ENCODE results near the gene ASB3. TPM values are rescaled to one million over a fixed set of nuclear protein-coding genes. Genes with fewer than 3 reads are reported as not detected.
A peak's percentile ranks its signal among the peaks of the same experiment; 100 is the strongest.
"Not testable (repeated sequence)": the region's sequence is repeated elsewhere in the genome, so short reads cannot be mapped to it uniquely, and the experiment has no call there.

The ASB3 gene
- total RNA-seq, 1 donor from 2014 or later = 19.7 TPM

DNA sequence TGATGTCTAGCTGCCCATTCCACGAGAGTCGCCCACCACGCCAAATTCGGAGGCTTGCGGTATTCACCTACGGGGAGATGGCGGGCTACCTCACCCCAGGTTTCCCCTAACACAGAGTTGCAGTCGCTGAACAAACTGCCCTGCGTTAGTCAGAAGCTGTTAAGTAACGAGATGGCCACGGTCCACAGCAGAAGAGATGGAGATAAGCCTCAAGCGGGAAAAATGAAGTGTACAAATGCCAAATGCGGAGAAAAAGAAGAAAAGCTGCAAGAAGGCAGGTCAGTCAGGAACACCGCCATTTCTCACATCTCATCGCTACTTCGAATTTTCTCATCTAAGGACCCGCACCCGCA is 425 bp downstream of the ASB3 start:
- no peak for DNase-seq (ENCODE audit: low spot score)

DNA sequence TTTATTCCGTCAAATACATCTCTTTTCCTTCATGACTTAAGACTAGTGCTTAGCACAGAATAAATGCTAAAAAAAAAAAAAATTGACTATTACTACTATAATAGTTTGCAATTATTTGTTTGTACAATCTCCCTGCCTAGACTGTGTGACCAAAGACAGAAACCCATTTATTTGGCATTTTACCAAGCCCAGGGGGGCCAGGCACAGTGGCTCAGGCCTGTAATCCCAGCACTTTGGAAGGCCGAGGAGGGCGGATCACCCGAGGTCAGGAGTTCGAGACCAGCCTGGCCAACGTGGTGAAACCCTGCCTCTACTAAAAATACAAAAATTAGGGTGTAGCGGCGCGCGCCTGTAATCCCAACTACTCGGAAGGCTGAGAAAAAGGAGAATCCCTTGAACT is 1.4 kb downstream of the ASB3 start:
- DNase-seq (ENCODE audit: low spot score) = no peak

DNA sequence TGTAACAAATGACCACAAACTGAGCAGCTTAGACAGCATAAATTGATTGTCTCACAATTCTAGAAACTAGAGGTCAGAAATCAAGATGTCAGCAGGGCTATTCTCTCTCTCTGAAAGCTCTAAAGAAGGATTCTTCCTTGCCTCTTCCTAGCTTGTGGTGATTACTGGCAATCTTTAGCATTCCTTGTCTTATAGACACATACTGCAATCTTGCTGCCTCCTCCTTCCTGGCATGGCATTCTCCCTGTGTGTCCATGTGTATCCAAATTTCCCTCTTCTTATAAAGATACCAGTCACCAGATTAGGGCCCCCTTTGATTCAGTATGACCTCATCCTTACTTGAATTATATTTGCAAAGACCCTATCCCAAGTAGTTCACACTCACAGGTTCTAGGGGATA is 2.3 kb downstream of the ASB3 start:
- DNase-seq (ENCODE audit: low spot score) = no peak

DNA sequence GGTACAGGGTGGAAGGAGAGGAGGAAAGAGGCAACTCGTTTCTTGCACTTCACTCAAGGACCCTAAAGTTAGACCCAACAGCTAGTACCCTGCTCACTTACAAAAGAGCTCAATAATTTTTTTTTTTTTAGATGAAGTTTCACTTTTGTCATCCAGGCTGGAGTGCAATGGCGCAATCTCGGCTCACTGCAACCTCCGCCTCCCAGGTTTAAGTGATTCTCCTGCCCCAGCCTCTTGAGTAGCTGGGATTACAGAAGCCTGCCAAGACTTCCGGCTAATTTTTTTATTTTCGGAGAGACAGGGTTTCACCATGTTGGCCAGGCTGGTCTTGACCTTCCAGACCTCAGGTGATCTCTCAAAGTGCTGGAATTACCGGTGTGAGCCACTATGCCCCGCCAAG is 4.1 kb downstream of the ASB3 start:
- no peak for DNase-seq (ENCODE audit: low spot score)

DNA sequence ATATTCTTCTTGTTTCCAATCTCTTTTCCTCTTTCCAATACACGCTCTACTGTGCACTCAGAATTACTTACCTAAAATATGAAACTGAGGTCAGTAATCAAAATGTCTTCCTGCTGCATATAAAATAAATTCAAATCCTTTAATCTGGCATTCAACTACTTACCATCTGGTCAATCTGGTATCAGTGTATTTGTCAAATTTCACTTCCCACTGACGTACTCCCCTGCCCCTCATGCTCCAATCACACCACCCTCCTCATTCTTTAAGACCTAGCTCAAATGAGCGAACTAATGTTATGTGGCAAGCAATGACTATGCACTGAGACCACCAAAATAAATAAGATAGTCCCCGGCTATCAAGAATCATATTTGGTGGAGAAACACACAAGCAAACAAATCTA is 6.7 kb downstream of the ASB3 start:
- no peak for DNase-seq (ENCODE audit: low spot score)

DNA sequence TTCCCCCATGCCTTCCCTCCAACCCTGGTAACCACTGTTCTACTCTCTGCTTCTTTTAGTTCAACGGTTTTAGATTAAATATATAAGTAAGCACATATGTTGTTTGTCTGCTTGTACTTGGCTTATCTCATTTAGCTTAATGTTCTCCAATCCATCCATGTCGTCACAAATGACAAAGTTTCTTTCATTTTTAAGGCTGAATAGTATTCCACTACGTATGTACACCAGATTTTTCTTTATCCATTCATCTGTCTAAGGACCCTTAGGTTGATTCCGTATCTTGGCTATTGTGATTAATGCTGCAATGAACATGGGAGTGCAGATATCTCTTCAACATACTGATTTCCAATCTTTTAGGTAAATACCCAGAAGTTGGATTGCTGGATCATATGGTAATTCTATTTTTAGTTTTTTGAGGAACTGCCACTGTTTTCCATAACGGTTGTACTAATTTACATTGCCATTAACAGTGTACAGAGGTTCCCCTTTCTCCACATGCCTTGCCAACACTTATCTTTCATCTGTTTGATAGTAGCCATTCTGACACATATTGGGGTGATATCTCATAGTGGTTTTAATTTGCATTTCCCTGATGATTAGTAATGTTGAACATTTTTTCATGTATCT is 8.1 kb downstream of the ASB3 start:
- DNase-seq (ENCODE audit: low spot score) = no peak

DNA sequence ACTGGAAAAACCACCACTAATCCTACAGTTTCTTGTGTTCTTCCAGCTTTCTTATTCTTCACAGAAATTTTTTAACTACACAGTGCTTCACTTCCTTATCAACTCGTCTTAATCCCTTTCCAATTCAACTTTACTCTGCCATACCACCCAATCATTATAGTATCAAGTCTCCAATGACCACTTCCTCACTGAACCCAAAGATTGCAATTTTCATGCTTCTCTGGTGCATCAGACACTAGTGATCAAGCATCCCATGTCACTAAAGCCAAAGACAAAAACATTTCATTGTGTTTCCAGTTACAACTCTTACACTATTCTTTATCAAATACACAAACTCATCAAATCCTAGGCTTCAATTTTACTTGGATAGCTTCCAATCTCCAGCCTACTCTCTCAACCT is 9.6 kb downstream of the ASB3 start:
- DNase-seq (ENCODE audit: low spot score) = no peak

DNA sequence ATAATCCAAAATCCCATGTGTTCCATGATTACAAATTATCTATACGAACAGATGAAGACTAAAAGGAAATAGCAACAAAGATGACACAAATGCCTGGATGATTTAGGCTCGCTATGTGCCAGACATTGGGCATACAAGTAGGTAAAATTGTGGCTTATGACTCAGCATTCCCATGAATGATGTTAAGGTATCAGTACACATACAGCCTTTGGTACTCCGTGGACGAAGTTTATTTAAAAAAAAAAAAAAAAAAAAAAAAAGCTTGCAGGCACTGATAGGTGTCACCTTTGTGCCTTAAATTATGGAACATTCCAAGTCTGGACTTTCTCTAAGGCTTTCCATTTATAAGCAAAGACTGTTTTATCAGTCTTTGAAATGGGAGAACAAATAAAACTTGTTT is 16.5 kb downstream of the ASB3 start:
- no peak for DNase-seq (ENCODE audit: low spot score)

DNA sequence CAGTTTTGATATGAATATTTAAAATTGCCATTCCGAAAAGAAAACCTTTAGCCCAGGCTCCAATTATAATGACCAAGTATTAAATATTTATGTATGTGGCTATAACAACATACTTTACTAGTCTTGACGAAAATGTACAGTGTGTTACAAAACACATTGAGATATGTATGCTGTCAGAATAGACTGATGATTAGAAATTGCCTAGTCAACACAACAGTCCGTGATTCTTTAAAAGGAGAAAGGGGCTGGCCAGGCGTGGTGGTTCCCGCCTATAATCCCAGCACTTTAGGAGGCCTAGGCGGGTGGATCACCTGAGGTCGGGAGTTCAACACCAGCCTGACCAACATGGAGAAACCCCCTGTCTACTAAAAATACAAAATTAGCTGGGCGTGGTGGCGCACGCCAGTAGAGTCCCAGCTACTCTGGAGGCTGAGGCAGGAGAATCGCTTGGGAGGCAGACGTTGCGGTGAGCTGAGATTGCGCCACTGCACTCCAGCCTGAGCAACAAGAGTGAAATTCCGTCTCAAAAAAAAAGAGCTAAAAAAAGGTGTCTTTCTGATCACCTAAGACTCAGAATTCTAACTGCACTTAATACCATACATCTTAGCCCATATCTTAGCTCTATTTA is 17.3 kb downstream of the ASB3 start:
- DNase-seq (ENCODE audit: low spot score) = no peak

DNA sequence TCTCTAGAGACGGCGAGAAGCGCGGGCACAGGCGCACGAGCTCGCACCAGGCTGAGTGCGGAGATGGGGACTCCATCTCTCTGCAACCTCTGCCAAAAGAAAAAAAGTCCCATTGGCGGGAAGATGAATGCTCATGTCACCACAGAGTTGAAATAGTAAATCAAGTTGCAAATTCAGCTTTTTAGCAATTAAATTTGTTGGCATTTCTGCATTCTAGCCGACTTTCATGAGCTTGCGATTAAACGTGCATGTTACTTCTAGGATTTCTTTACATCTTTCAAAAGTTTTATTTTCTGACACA is 18.6 kb downstream of the ASB3 start:
- no peak for DNase-seq (ENCODE audit: low spot score)

DNA sequence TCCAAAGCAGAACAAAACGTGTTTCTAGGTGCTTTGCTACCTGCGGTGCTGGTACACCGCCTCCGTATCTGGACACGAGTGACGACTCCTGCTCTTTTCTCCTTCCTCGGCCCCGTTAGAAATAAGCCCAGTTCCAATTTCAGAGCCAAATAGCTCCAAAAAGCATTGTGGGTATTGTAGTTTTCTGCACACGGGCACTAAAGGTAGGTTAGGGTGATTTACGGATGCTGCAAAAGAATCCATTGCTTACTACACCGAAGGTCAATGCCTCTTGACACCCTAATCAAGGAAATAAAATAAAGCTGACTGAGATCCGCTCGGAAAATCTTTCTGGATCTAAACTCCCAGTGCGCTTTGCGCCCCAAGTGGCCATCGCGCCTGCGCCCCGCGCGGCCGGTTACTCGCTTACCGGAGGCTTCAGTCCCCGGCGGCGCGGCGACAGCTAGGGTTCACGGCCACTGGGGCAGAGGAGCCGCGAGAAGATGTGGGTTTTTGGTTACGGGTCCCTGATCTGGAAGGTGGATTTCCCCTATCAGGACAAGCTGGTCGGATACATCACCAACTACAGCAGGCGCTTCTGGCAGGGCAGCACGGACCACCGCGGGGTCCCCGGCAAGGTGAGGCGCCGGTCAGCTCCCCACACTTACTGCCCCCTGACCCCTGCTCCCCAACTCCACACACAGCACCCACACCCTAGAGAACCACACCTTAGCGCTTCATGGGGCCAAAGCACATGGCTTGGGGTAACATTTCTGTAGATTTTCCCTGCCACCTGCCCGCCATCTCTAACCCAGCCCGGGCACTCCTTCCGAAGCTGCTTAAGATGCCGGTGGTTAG is 19.1 kb downstream of the ASB3 start, which contains the start of gene CHAC2:
Gene CHAC2 (plus strand): TSS at position 400 of the 837 bp plus-strand sequence. CDS start 83 bp downstream, at position 483.
- peak; percentile 85 for DNase-seq (ENCODE audit: low spot score)

DNA sequence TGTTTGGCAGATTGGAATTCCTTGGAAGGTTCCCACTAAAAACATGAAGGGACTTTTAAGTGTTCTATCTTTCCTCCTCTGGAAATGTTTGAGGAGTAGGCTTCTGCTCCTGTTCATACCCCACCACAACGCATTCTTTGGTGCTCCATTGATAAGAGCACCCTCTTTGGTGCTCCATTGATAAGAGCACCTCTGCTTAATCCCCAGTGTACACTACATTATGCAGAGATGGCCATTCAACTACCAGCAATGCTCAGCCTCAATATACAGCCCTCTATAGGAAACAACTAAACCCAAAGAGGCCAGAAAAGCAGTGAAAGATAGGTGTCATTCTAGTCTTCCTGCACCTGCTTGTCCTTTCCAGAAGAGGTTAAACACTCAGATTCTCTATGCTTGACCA is 21.0 kb downstream of the ASB3 start:
- DNase-seq (ENCODE audit: low spot score) = no peak

DNA sequence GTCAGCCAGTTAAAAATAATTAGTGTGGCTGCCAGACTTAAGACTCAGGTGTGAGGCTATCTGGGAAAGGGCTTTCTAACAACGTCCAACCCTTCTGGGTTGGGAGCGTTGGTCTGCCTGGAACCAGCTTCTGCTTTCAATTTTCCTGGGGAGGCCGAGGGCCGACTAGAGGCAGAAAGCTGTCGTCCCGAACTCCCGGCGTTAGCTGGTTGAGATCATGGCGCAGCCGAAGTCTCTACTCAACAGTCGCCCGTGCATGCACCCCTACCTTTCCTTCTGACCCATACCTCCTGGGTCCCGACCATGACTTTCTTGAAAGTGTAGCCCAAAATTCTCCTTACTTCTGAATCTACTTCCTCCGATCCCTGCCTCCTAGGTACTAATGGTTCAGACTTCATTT is 29.5 kb downstream of the ASB3 start:
- not testable (repeated sequence) for DNase-seq (ENCODE audit: low spot score)

DNA sequence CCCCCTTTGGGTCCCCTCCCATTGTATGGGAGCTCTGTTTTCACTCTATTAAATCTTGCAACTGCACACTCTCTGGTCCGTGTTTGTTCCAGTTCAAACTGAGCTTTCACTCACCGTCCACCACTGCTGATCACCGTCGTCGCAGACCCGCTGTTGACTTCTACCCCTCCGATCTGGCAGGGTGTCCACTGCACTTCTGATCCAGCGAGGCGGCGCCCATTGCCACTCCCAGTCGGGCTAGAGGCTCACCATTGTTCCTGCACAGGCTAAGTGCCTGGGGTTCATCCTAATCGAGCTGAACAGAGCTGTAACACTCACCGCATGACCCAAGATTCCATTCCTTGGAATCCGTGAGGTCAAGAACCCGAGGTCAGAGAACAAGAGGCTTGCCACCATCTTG is 30.1 kb downstream of the ASB3 start:
- DNase-seq (ENCODE audit: low spot score) = no peak

DNA sequence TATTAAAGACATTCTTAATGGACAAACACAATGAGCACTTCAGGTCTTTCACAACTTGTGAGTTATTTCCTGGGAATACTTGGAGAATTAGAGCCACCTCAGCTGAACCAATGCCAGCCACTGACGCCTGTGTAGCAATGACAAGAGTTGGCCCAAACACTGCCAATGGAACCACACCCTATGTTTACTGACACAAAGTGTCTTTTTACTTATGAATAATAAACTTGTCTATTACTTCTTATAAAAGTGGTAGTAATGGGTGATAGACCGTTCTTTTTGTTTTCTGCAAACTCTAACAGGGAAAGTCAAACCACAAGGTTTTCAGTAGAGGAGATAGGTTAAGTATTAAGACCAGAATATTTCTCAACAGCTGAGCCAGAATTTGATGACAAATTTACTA is 31.6 kb downstream of the ASB3 start:
- no peak for DNase-seq (ENCODE audit: low spot score)

DNA sequence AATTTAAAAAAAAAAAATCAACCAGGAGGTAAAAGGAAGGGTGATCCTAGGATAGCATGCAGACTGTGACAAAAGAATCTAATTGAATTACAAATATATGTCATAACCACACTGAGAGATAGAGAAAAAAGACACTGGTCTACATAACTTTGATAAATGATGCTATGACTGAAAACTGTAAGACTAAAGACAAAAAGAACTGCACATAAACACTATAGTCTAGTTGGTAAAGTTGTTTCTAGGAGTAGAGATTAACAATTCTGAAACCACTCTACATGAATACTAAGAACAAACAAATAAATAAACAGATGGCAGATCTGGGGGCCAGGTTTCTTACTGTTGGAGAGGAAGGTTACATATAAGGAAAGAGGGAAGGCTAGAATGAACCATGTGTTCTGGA is 33.7 kb downstream of the ASB3 start:
- no peak for DNase-seq (ENCODE audit: low spot score)

DNA sequence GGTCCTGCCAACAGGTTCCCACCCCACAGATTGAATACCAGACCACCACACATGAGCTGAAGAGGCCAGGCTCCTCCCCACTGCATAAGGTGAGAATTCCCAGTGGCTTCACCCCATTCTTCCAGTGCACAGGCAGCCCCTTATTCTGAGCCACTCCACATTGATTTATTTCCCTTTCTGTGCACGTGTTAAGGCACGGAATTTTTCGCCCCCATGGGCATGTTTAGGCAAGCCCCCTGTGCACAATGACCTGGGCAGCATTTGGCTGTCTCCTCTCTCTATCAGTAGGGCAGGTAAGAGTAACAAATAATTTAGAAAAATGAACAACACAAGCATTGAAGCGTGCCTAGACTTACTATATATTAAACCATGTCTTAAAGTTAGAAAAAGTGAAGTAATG is 34.4 kb downstream of the ASB3 start:
- peak; percentile 3 for DNase-seq (ENCODE audit: low spot score)

DNA sequence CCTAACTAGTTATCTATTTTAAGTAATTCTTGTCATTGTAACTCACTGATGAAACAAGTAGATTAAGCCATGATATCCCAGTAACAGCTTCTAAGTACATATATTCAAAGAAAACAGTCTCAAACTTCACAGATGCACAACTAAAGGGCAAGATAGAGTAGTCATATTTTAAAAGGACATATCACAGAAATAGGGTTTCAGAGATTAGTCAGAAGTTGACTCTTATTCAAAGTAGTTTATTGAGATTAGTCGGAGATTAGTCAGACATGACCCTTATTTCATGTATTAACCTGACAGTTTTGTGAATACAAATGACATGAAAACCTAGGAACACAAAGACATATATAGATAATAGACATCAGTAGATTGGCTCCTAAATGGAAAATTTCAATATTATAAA is 35.0 kb downstream of the ASB3 start:
- DNase-seq (ENCODE audit: low spot score) = no peak

DNA sequence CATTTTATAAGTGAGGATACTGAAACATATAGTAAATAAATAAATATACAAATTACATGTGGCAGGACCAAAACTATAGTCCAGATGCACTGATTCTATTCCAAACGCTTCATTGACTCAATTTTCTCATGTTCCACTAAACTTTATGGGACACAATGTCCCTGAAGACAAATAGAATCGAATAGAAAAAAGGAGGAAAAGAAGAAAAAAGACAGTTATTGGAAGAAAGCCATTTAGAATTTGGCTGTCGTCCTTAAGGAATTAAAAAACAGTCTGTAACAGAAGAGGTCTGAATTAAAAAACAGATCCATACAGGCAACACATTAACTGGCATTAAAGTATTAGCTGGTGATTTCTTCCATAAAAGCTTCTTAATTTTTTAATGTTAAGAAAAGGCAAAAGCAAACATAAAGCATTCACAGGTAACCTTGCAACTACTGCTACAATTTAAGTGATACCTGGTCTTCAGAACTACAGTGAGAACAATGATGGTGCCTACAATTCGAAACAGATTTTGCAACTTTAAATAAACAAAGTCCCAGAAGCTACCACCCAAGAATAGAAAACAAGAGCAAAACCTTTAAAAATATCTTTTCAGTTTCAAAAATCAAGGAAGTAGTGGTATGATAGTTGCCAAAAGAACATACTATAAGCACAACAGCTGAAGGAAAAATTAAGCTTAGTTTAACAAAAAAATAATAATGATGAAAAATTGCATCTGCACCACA is 36.5 kb downstream of the ASB3 start:
- no peak for DNase-seq (ENCODE audit: low spot score)

DNA sequence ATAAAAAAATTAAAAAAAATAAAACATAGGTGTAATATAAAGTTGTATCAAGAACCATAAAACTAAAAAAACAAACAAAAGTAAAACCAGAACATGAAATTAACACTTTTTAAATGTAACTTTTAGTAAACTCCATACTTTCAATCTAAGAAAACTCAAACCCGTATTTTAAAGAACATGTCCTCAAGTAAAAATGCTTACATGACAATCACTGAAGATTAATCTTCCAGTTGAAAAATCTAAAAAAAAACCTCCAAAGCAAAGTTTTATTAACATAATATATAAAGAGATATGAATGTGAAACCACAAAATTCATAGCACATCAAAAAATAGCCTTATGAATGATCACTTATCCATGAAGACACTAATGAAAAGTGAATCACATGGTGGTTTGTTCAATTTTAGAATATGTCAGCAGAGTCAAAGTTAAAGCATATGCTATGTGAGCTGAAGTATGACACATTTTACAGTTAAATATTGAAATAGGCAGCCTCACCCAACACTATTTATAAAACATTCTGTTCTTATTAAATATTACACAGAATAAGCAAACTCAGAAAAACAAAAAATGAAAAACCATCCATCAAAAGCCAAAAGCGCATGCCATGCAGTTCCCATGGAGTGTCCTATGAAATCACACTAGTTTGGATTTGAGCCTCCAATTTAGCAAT is 42.2 kb downstream of the ASB3 start:
- no peak for DNase-seq (ENCODE audit: low spot score)

DNA sequence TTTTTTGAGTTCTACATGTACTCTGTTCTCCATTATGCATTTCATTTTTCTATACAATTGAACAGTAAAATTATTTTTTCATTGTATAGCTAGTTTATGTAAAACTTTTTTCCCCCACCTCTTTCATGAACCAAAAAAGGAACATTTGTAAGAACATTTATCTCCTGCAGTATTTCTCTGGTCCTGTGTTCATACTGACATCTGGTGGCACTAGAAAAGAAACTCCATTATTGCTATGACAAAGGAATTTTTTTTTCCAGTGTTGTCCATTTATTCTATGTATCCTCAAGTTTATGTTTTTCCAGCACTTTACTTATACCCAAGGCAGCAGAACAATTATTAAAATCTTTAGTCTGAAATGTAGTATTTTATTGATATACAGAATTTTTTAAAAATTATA is 46.6 kb downstream of the ASB3 start:
- peak; percentile 48 for DNase-seq (ENCODE audit: low spot score)

DNA sequence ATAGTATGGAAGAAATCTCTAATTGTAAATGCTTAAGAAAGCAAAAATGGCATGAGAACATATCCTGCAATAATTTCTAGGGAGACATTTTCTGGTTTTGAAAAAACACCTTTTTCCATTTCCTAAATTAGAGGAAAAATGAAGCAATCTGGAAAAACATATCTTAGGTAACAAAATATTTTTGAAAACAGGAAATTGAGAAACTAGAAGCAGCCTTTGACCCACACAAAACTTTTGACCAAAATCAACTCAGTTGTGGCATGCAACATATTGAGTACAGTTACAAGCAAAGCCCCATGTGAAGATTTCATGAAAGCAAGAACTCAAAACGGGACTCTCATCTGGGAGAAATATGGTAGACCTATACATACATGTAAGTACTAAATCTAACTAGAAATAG is 47.7 kb downstream of the ASB3 start:
- no peak for DNase-seq (ENCODE audit: low spot score)

All from umbilical cord (tissue), 2 donors.